Spleen (tissue), 7 donors: ENCODE data around the gene EPM2A.

Experiments
- CTCF ChIP-seq, 11 experiments: fragments of 200-600 bp in 7 of 11; fragments of 450-650 bp in 4 of 11; sonication (generic) in 4 of 11; IDR thresholded peaks in 8 of 11; conservative IDR thresholded peaks in 3 of 11; 1 replicate in 7 of 11; 2 replicates in 4 of 11; pipeline versions ENCODE4 v1.4.0 to v1.8.0; 2016 to 2021; ENCODE audit warnings: antibody characterized with exemption in 11 of 11, inconsistent platforms in 4 of 11, mild to moderate bottlenecking in 1 of 11
- POLR2A ChIP-seq, 3 donors: fragments of 450-650 bp; IDR thresholded peaks; one replicate each; pipeline ENCODE4 v1.5.1; 2017; ENCODE audit warnings: antibody characterized with exemption in 3 of 3, mild to moderate bottlenecking in 1 of 3
- POLR2AphosphoS5 ChIP-seq, 3 donors: sonication (generic); formaldehyde crosslinking; IDR thresholded peaks; one replicate each; pipeline ENCODE4 v1.5.1; 2017; ENCODE audit warnings: antibody characterized with exemption in 3 of 3
- donor health status: DM: no; HTN: no; CAD: no; lungs with moderate emphysema.
- donor health status: DM: no; HTN: no; CAD: no.
- donor health status: DM: no; HTN: no; CAD: no.

GRCh38 chr6:145721144-145721543 lies 14.2 kb downstream of the EPM2A start:
- TF ChIP-seq POLR2A (IDR thresholded peaks at IDR 0.05) = no peak
- TF ChIP-seq CTCF (IDR thresholded peaks at IDR 0.05 in 8 of 11, conservative IDR thresholded peaks at IDR 0.05 in 3 of 11) = no peak
- no peak for TF ChIP-seq POLR2AphosphoS5 (IDR thresholded peaks at IDR 0.05)
